8988T (cell line): Measurements from ENCODE around the gene KCNJ1.
A peak's percentile ranks its signal among the peaks of the same experiment; 100 is the strongest.

Experiments used
- DNase-seq: peaks from one replicate; pipeline ENCODE4 v3.0.0; 2011

KCNJ1 gene

GRCh38 chr11:128901653-128902514 is 34.8 kb upstream of the KCNJ1 start:
- no peak for DNase-seq

GRCh38 chr11:128900468-128900867 is 33.4 kb upstream of the KCNJ1 start:
- no peak for DNase-seq

GRCh38 chr11:128898580-128899344 is 31.7 kb upstream of the KCNJ1 start:
- DNase-seq = no peak

GRCh38 chr11:128897826-128898225 is 30.7 kb upstream of the KCNJ1 start:
- no peak for DNase-seq

GRCh38 chr11:128896356-128896755 is 29.3 kb upstream of the KCNJ1 start:
- no peak for DNase-seq

GRCh38 chr11:128895526-128895925 is 28.4 kb upstream of the KCNJ1 start:
- no peak for DNase-seq

GRCh38 chr11:128894685-128895084 is 27.6 kb upstream of the KCNJ1 start:
- no peak for DNase-seq

GRCh38 chr11:128894286-128894681 is 27.2 kb upstream of the KCNJ1 start:
- DNase-seq = no peak

GRCh38 chr11:128893578-128894285 is 26.6 kb upstream of the KCNJ1 start:
- DNase-seq = no peak

- no peak for DNase-seq
Observed at GRCh38 chr11:128892866-128893565, 25.9 kb upstream of the KCNJ1 start.

GRCh38 chr11:128891913-128892398 is 24.9 kb upstream of the KCNJ1 start:
- no peak for DNase-seq

- no peak for DNase-seq
Observed at GRCh38 chr11:128890543-128891368, 23.7 kb upstream of the KCNJ1 start, which contains the start of gene KCNJ5. KCNJ5 (plus strand) TSS chr11:128891356; CDS start chr11:128911274, 19,918 bp downstream.

GRCh38 chr11:128890216-128890542 is 23.1 kb upstream of the KCNJ1 start:
- no peak for DNase-seq

GRCh38 chr11:128889657-128890213 is 22.6 kb upstream of the KCNJ1 start:
- no peak for DNase-seq

GRCh38 chr11:128888034-128888985 is 21.2 kb upstream of the KCNJ1 start:
- no peak for DNase-seq

- no peak for DNase-seq
Observed at GRCh38 chr11:128886406-128887124, 19.5 kb upstream of the KCNJ1 start.

- DNase-seq = peak; percentile 53
Observed at GRCh38 chr11:128884703-128885338, 17.7 kb upstream of the KCNJ1 start.

GRCh38 chr11:128884054-128884453 is 17.0 kb upstream of the KCNJ1 start:
- DNase-seq = no peak

GRCh38 chr11:128882451-128882850 is 15.4 kb upstream of the KCNJ1 start:
- DNase-seq = no peak
